ENCODE measurements around the gene SSU72. TPM values are rescaled to one million over a fixed set of nuclear protein-coding genes. Genes with fewer than 3 reads are reported as not detected.
"Not testable (repeated sequence)": the region's sequence is repeated elsewhere in the genome, so short reads cannot be mapped to it uniquely, and the experiment has no call there.

The SSU72 gene
- polyA plus RNA-seq, 1 donor = 92.1 TPM

DNA sequence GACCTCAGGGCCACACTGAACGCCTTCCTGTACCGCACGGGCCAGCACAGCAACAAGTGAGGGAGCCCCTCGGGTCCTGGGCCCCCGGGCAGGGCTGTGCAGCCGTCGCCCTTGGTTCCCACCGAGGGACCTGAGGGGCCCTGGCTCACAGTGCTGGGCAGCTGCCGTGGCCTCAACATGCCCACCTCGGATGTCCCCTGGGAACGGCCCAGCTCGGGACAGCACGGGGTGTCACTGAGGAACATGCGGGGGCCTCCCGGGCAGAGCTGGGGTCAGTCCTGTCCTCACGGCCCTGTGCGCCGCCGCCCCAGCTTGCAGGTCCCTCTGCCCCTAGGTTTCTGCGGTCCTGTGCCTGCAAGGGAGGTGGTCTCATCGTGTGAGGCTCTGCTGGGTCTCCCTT lies 48.2 kb downstream of the SSU72 start:
- DNase-seq = not testable (repeated sequence)

DNA sequence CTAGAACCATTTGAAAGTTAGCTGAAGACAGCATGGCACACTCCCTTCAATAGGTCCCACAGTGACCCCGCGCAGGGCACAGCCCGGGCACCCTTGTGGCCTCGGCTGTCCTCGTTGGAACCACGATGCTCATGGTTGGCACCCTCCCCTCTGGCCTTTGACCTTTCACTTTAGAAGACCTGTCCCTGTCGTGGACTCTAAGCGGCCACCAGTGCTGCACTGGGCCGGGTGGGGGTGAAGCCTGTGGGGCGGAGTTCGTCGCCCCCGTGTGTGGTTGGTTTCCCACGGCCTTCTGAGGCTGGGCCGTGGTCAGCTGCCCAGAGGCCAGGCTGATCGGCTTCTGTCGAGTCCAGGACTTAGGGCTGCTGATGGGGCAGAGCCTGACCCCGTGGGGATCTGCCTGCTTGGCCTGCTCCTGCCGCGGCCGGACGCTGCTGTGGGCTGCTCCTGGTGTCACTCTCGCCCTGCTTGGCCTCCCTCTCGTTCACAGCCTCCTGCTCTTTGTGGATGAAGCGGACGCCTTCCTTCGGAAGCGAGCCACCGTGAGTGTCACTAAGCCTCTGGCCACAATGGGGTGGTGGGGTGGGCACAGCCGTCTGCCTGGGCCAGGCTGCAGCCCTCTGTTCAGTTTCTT lies 49.8 kb downstream of the SSU72 start:
- not testable (repeated sequence) for DNase-seq

DNA sequence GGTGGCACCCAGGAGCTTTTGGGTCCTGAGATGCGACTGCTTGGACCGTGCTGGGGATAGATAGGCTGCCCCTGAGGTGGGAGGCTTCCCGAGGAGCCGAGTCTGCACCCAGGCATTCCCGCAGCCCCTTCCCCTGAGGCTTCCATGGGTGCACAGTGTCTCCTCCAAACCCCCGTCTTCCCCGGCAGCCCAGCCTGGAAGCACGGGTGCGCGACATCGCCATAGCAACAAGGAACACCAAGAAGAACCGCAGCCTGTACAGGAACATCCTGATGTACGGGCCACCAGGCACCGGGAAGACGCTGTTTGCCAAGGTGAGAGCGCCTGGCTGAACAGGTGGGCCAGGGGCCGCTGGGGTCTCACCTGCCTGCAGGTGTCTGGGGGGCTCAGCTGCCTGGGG lies 51.0 kb downstream of the SSU72 start:
- DNase-seq = not testable (repeated sequence)

DNA sequence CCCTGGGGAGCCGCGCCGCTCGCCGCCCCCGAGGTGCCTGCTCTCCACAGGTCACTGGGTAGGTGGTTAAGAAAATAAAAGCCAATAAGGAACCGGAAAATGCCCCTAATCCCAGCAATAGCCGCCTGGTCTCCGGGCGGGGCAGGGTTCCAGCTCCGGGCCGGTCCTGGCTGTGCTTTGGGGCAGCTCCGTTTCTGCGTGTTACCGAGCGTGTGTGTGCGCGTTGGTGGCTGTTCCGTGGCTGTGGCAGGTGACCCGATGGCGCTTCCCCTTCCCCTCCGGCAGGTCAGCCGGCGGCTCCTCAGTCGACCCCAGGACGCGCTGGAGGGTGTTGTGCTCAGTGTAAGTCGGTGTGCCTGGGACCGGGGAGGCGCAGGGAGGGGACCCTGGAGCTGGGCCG lies 51.4 kb downstream of the SSU72 start:
- not testable (repeated sequence) for DNase-seq

DNA sequence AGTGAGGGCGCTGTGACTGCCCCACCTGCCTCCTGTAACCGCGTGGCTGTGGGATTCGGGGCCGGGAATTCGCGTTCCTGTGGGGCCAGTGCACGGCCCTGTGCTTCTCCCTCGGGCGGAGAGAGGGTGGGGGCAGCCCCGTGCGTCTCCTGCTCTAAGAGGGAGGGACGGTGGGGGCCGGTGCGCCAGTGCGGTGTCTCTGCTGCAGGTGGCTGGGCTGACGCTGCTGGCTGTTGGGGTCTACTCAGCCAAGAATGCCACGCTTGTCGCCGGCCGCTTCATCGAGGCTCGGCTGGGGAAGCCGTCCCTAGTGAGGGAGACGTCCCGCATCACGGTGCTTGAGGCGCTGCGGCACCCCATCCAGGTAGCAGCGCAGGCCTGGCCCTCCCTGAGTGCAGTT lies 52.1 kb downstream of the SSU72 start:
- not testable (repeated sequence) for DNase-seq

DNA sequence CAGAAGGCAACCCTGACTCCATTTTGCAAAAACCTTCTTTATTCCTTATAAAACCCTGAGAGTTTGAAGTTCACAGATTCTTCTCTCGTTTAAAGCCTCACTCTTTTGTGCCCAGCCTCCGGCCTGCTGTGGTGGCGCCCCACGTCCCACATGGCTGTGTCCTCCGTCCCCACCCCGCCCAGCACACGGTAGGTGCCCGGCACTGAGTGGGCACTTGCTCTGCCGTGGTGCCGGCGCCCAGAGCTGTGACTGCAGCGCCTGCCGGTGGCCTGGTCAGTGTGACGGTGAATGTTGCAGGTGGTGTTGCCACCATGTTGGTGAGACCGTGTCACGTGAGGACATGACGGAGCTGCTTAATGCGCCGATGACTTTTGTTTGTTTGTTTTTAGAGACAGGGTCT lies 53.3 kb downstream of the SSU72 start:
- DNase-seq = no peak

DNA sequence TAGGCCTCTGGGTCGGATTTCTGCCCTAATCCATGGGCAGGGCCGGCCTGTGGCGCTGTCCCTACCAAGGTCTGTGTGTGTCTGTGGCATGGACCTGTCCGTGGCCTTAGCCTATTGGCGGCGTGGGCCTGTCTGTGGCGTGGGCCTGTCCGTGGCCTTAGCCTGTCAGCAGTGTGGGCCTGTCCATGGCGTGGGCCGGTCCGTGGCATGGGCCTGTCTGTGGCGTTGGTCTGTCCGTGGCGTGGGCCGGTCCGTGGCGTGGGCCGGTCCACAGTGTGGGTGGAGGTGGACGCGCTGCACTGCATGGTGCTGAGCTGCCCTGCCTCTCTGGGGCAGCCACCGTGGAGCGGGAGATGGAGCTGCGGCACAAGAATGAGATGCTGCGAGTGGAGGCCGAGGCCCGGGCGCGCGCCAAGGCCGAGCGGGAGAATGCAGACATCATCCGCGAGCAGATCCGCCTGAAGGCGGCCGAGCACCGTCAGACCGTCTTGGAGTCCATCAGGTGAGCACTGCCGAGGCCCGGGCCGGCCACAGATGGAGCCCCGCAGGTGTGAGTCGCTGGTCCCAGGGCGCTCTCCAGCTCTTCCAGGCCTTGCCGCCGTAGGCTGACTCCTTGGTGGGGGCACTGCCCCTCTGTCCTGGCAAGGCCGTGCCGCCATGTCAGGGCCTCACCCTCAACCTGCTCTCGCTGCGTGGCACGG lies 54.7 kb downstream of the SSU72 start:
- DNase-seq = not testable (repeated sequence)

DNA sequence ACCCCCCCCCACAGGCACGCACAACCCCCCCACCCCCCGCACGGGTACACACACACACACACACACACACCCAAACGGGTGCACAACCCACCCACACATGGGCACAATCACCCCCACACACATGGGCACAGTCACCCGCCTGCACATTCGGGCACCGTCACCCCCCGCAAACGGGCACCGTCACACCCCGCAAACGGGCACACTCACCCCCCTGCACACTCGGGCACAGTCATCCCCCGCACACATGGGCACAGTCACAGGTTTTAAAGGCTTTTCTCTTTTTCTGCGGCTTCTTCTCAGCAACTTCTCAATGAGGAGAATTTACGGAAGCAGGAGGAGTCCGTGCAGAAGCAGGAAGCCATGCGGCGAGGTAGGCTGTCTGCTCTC lies 56.0 kb downstream of the SSU72 start:
- DNase-seq = not testable (repeated sequence)

DNA sequence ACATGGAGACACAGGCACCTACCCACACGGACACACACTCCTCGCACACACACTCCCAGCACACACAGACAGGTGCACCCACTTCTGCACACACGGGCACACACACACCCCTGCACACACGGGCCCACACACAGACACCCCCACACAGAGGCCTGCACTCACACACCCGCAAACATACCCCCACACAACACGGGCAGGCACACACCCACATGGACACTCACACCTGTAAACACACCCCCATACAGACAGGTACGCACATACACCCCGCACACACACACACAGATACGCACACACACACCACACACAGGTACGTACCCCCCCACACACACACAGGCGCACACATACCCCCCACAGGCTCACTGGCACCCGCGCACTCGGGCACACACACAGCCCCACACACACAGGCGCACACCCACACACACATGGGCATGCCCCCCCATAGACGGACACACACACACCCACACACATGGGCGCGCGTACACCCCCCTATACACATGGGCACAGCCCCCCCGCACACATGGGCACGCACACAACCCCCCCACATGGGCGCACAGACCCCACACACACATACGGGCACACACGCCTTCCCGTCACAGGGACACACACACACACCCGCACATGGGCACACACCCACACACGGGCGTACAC lies 56.6 kb downstream of the SSU72 start:
- DNase-seq = no peak

DNA sequence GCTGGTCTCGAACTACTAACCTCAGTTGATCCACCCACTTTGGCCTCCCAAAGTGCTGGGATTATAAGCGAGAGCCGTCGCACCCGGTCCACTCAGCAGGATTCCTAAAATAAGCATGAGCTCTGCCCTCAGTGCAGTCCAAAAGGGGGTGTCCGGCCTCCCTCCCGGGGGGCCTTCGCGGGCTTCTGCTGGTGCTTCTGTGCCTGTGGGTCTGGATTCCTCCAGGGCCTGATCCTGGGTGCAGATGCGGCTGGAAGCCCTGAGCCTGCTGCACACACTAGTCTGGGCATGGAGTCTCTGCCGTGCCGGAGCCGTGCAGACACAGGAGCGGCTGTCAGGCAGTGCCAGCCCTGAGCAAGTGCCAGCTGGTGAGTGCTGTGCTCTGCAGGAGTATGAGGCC lies 57.7 kb downstream of the SSU72 start:
- DNase-seq = not testable (repeated sequence)

DNA sequence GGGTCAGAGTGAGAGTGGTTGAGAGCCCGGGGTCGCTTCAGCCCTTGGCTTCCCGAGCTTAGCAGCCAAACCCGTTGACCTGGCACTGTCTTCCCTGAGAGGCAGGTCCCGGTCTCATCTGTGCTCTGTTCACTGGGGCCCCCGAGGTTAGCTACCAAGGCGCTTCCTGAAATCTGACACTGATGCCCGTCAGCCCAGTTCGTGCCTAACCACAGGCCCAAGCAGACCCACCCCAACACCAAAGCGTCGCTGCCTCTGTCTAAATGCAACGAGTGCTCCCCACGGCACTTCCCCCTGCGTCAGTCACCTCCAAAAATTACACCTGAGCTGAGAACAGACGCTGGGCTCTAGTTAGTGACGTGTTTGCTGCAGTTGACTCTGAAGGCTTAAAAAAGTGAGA lies 60.3 kb downstream of the SSU72 start:
- not testable (repeated sequence) for DNase-seq

DNA sequence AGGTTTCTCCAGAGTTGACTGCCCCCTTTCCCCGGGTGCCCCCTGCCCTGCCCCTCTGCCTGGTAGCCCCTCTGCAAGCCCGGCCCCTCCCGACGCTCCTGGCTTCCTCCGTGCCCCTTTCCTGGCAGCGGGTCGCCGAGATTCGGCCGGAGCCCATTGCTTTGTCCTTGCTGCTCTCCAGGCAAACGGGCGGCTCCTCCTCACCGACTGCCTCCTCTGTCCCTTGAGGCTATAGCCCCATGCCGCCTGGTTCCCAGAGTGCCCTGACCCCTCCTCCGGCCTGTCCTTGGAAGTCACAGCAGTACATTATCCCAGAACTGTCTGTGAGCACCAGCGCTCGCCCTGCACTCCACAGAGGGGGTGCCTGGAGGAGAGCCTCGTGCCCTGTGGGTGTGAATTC lies 61.0 kb downstream of the SSU72 start:
- not testable (repeated sequence) for DNase-seq

DNA sequence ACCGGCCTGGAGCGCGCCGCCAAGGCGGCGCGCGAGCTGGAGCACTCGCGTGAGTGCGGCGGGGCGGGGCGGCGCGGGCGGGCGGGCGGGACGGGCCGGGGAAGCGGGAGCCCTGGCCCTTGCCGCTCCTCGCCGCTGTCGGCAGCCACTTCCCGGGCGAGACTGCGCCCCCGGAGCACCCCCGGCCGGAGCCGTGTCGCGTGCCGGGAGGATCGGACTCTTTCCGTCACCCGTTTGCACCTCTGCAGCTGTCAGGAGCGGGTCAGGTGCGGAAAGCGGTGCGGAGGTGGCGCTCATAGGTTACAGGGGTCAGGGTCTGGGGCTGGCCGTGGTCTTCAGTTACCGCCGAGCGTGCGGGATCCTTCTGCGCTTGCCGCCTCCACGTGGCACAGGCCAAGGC lies 62.2 kb downstream of the SSU72 start:
- DNase-seq = not testable (repeated sequence)

DNA sequence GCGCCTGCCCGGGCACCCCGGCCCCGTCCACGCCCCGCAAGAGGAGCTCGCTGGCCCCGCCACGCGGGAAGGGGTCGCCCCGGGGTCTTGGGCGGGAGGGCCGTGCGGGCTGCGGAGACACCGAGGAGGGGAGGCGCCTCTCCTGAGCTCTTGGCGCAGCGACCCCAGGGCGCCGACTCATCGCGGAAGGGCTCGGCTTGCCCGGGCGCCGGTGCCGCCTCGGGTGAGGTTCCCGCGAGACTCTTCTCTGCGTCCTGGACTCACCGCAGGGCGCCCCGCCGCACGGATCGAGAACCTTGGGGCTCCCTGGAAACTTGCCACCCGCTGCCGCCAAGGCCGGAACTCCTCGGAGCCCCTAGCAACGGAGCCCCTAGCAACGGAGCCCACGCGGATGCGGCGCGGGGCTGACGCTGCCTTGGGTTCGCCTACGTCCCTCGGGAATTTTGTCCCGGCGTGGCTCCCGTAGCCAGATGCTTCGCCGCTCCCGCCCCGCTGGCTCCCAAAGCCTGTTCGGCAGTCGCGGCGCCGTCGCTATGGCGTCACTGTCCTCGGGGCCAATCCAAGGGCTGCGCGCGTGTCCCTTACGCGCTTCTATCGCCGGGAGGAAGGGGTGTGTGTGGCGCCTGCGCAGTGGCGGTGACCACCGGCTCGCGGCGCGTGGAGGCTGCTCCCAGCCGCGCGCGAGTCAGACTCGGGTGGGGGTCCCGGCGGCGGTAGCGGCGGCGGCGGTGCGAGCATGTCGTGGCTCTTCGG lies 63.0 kb downstream of the SSU72 start, which contains the start of gene ATAD3A:
ATAD3A (plus strand) TSS at position 630 of the 753 bp plus-strand sequence; CDS start at position 737, 107 bp downstream.
- peak; percentile 98 for DNase-seq

DNA sequence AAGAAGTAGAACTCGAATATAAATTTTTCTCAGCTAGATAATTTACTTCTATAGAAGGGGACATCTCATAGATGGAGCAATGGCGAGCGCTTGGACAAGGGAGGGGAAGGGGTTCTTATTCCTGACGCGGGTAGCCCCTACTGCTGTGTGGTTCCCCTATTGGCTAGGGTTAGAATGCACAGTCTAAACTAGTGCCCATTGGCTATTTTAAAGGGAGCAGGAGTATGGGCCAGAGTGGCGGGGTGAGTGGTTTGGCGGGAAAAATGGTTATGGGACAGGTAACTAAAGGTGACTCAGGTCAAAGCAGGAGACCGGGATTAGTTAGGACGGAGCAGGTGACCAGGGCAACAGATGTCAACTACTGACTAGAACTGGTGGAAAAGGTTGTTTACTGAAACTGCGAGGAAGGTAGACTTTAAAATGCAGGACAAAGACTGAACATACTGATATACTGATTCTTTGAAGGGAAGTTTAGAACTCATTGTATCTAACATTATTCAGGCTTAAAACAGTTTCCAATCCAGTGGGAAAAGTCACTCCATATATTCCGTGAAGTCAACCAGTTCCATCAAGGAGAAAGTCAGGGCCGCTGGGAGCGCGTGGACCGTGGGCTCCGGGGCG lies 63.6 kb downstream of the SSU72 start:
- DNase-seq = no peak

DNA sequence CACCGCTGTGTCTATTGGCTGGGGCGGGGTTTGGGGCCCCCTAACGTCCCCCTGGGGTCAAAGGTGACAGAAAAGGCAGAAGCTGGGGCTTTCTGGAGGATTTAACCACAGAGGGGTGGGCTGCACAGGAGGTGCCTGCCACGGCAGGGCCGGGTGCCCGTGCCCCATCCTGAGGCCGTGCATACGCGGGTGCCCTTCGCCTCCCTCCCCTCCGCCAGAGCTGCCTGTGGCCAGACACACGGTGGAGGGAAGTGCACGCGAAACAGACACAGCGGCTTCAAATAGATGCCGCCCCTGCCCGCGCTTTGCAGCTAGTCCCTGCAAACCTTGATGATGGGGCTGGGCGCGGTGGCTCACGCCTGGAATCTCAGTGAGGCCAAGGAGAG lies 65.2 kb downstream of the SSU72 start:
- DNase-seq = not testable (repeated sequence)

DNA sequence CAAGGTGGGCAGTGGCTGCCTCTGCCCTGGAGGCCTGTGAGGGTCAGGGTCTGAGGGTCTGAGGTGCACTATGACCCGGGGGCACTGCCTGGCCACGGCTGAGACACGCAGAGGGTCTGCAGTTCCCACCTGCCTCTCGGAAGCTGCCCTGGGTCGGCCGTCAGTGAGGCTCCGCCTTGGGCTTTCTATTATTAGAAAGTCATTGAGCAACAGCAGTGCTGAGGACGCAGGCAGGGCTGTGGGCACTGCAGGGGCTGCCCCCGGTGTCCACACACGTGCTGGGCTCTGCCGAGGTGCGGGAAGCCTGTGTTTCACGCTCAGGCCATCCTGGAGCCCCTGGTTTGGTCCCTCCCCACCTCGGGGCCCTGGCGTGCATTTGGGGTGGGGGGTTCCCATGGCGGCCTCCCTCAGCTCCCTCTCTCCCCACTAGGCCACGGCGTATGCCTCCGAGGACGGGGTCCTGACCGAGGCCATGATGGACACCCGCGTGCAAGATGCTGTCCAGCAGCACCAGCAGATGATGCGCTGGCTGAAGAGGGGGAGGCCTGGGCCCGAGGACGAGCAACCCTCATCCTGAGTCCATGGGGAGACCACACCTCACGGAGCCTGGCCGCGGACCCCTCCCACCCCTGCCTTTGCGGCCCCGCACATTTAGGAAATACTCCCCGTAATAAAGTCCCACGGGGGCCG lies 65.7 kb downstream of the SSU72 start:
- not testable (repeated sequence) for DNase-seq

DNA sequence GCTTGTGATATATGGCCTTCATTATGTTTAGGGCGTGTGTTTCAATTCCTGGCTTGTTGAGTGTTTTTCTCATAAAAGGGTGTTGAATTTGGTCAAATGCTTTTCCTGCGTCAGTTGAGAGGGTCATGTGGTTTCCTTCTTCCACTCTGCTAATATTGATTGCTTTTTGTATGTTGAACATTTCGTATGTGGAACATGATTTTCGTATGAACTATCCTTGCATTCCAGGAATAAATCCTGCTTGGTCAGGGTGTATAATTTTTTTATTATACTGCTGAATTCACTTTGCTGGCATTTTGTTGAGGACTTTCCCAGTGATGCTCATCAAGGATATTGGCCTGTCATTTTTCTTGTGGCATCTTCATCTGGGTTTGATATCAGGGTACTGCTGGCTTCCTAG lies 67.4 kb downstream of the SSU72 start:
- no peak for DNase-seq

DNA sequence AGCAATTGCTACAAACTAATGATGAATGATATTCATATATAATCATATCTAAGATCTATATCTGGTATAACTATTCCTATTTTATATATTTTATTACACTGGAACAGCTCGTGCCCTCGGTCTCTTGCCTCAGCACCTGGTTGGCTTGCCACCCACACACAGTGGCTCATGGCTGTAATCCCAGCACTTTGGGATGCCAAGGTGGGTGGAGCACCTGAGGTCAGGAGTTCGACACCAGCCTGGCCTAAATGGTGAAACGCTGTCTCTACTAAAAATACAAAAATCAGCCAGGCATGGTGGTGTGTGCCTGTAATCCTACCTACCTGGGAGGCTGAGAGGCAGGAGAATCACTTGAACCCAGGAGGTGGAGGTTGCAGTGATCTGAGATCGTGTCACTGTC lies 68.9 kb downstream of the SSU72 start:
- DNase-seq = not testable (repeated sequence)

DNA sequence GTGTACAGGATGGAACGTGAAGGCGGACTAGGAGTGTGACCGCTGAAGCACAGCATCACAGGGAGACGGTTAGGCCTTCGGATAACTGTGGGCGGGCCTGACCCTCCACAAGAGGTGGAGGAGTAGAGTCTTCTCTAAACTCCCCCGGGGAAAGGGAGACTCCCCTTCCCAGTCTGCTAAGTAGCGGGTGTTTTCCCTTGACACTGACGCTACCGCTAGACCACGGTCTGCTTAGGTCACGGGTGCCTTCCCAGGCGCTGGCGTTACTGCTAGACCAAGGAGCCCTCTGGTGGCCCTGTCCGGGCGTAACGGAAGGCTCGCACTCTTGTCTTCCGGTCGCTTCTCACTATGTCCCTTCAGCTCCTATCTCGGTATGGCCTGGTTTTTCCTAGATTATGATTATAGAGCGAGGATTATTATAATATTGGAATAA lies 69.3 kb downstream of the SSU72 start:
- not testable (repeated sequence) for DNase-seq

DNA sequence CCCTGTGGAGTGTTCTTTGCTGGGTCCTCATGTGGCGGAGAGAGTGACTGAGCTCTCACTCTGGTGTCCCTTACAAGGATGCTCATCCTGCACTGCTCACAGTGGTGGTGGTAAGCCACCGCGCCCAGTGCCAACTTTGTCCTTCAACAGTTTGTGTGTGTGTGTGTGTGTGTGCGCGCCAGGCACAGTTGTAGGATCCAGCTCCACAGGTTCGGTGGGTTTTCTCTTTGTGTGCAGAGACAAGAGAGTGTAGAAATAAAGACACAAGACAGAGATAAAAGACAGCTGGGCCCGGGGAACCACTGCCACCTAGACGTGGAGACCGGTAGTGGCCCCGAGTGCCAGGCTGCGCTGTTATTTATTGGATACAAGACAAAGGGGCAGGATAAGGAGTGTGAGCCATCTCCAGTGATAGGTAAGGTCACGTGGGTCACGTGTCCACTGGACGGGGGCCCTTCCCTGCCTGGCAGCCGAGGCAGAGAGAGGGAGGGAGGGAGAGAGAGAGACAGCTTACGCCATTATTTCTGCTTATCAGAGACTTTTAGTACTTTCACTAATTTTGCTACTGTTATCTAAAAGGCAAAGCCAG lies 69.8 kb downstream of the SSU72 start:
- DNase-seq = peak; percentile 18
